Gastrocnemius medialis (tissue), 4 donors: ENCODE data around the gene DNMBP. TPM values are rescaled to one million over a fixed set of nuclear protein-coding genes. Genes with fewer than 3 reads are reported as not detected.
A peak's percentile ranks its signal among the peaks of the same experiment; 100 is the strongest.

Source experiments
- ATAC-seq, 2 donors: fragments of 150-250 bp; one replicate each; pipeline ENCODE4 v1.9.1; 2016
- DNase-seq, 2 donors: peaks; one replicate each; pipeline ENCODE4 v3.0.0-alpha.2; 2019
- H3K27ac ChIP-seq, 4 donors: fragments of 200-600 bp; sonication (generic); 1 replicate in 1 of 4; 2 replicates in 3 of 4; pipeline ENCODE4 v1.5.1; 2016 to 2018; ENCODE audit warnings: mild to moderate bottlenecking in 2 of 4, moderate library complexity in 1 of 4
- H3K27me3 ChIP-seq, 3 donors: fragments of 200-600 bp; sonication (generic) in 2 of 3; 1 replicate in 1 of 3; 2 replicates in 2 of 3; pipeline versions ENCODE4 v1.5.1 to v1.6.0; 2016 to 2019; ENCODE audit warnings: mild to moderate bottlenecking in 1 of 3, moderate library complexity in 1 of 3
- H3K36me3 ChIP-seq, 2 donors: fragments of 200-600 bp; sonication (generic) in 1 of 2; one replicate each; pipeline ENCODE4 v1.5.1; 2017 to 2018
- H3K4me1 ChIP-seq, 2 donors: fragments of 200-600 bp; sonication (generic) in 1 of 2; one replicate each; pipeline ENCODE4 v1.5.1; 2016 to 2017; ENCODE audit warnings: mild to moderate bottlenecking in 2 of 2
- H3K4me3 ChIP-seq, 4 donors: fragments of 200-600 bp; sonication (generic) in 3 of 4; 1 replicate in 1 of 4; 2 replicates in 3 of 4; pipeline ENCODE4 v1.5.1; 2016 to 2019; ENCODE audit warnings: mild to moderate bottlenecking in 2 of 4
- H3K9me3 ChIP-seq, 3 donors: fragments of 200-600 bp; sonication (generic) in 2 of 3; 1 replicate in 1 of 3; 2 replicates in 2 of 3; pipeline ENCODE4 v1.5.1; 2016 to 2019
- POLR2A ChIP-seq, 2 donors: fragments of 450-650 bp; IDR thresholded peaks; one replicate each; pipeline ENCODE4 v1.6.1; 2017; ENCODE audit warnings: antibody characterized with exemption in 2 of 2, mild to moderate bottlenecking in 2 of 2, moderate library complexity in 2 of 2
- in situ Hi-C, 4 donors: fragments of 200-750 bp; cut with MboI; loops; one replicate each; pipeline versions ENCODE4 v1.15.0 to v1.8.0; 2017; ENCODE audit warnings: low sequenced_read_pairs in 4 of 4
- intact Hi-C: fragments of 100-400 bp; cut with DNase I; formaldehyde crosslinking; loops from one replicate; pipeline ENCODE4 v1.15.1; 2023; ENCODE audit warnings: low total_unique reads
- total RNA-seq, 4 donors: library from RNA; depleted of rRNA; stranded (reverse); fragments of >200 nt; gene quantifications; one replicate each; pipeline versions ENCODE4 v1.1.0 to v1.2.3, GENCODE V29; 2016
- TF ChIP-seq, protein P1 (sequence below), 5 experiments: fragments of 450-650 bp in 3 of 5; fragments of 200-600 bp in 2 of 5; sonication (generic) in 2 of 5; IDR thresholded peaks in 4 of 5; conservative IDR thresholded peaks in 1 of 5; 1 replicate in 4 of 5; 2 replicates in 1 of 5; pipeline ENCODE4 v1.5.1; 2016 to 2019; ENCODE audit warnings: antibody characterized with exemption in 5 of 5, mild to moderate bottlenecking in 3 of 5, moderate library complexity in 3 of 5

Gene DNMBP
- total RNA-seq, 4 donors from 2014 or later: 9.5 to 22.5 (median 15.0) TPM

GRCh38 chr10:99996671-99997648, 12.8 kb downstream of the DNMBP start:
- peaks cover 65 to 72% of the 10 kb centered on the region in 2 donors for H3K4me1 ChIP-seq
- no peak for TF ChIP-seq POLR2A (IDR thresholded peaks at IDR 0.05)
- TF ChIP-seq, protein P1, sequence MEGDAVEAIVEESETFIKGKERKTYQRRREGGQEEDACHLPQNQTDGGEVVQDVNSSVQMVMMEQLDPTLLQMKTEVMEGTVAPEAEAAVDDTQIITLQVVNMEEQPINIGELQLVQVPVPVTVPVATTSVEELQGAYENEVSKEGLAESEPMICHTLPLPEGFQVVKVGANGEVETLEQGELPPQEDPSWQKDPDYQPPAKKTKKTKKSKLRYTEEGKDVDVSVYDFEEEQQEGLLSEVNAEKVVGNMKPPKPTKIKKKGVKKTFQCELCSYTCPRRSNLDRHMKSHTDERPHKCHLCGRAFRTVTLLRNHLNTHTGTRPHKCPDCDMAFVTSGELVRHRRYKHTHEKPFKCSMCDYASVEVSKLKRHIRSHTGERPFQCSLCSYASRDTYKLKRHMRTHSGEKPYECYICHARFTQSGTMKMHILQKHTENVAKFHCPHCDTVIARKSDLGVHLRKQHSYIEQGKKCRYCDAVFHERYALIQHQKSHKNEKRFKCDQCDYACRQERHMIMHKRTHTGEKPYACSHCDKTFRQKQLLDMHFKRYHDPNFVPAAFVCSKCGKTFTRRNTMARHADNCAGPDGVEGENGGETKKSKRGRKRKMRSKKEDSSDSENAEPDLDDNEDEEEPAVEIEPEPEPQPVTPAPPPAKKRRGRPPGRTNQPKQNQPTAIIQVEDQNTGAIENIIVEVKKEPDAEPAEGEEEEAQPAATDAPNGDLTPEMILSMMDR (IDR thresholded peaks at IDR 0.05 in 4 of 5, conservative IDR thresholded peaks at IDR 0.05 in 1 of 5): no peak
- peak; percentile 10 to 50 for DNase-seq
- no peaks in the 10 kb centered on the region for H3K9me3 ChIP-seq
- peak overlapping the region; percentile 78 to 84 (median 80) for H3K27ac ChIP-seq
- H3K36me3 ChIP-seq: no peaks in the 10 kb centered on the region
- no peaks in the 10 kb centered on the region for H3K27me3 ChIP-seq
- no peak overlapping the region for H3K4me3 ChIP-seq
- in situ Hi-C loops: no loop called here
- peak; percentile 86 to 90 for ATAC-seq
- intact Hi-C loops: loop anchor here (5.0 kb wide), 1 partner anchor 255 kb away; no protein-coding TSS in a partner anchor

DNA sequence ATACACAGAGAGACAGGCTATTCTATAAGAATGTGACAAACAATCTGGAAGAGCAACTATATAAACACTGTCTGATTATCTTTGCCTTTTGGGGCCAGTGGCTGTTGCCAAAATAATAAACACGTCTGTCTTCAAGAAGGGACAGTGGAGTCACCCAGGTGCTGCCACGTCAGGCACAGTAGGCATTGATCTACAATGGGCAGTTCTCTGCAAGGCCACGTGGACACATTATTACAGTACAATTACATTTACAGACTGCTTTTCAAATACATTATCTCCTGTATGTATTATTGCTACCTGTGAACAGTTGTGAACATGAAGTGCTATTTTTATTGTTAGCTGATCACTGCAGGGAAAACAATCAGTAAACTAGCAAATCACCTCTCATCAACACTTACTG, 14.0 kb downstream of the DNMBP start:
- Histone ChIP-seq H3K36me3 (no peaks in the 10 kb centered on the region), H3K4me1 (peaks cover 60 to 68% of the 10 kb centered on the region in 2 donors), H3K27me3 (no peaks in the 10 kb centered on the region), H3K4me3 (no peak overlapping the region), H3K27ac (peak overlapping the region; percentile 78 to 84 (median 80)), H3K9me3 (no peaks in the 10 kb centered on the region)
- in situ Hi-C loops: no loop called here
- DNase-seq: no peak
- TF ChIP-seq, protein P1 (IDR thresholded peaks at IDR 0.05 in 4 of 5, conservative IDR thresholded peaks at IDR 0.05 in 1 of 5): no peak
- TF ChIP-seq POLR2A (IDR thresholded peaks at IDR 0.05): no peak
- no peak for ATAC-seq
- intact Hi-C loops: loop anchor here (5.0 kb wide), 1 partner anchor 253 kb away; no protein-coding TSS in a partner anchor

- DNase-seq (no peak), ATAC-seq (no peak)
- H3K4me3 ChIP-seq: no peak overlapping the region
- H3K36me3 ChIP-seq: no peaks in the 10 kb centered on the region
- no peaks in the 10 kb centered on the region for H3K27me3 ChIP-seq
- H3K9me3 ChIP-seq: no peaks in the 10 kb centered on the region
- H3K27ac ChIP-seq: peak overlapping the region in 3 of 4 donors; percentile 79 to 84 (median 82)
- intact Hi-C loops: loop anchor here (5.0 kb wide), 1 partner anchor 253 kb away; no protein-coding TSS in a partner anchor
- peaks cover 57 to 64% of the 10 kb centered on the region in 2 donors for H3K4me1 ChIP-seq
- in situ Hi-C loops: no loop called here
- TF ChIP-seq, protein P1 (IDR thresholded peaks at IDR 0.05 in 4 of 5, conservative IDR thresholded peaks at IDR 0.05 in 1 of 5): no peak
- TF ChIP-seq POLR2A (IDR thresholded peaks at IDR 0.05): no peak
Observed at GRCh38 chr10:99995269-99995668, 14.5 kb downstream of the DNMBP start.

DNA sequence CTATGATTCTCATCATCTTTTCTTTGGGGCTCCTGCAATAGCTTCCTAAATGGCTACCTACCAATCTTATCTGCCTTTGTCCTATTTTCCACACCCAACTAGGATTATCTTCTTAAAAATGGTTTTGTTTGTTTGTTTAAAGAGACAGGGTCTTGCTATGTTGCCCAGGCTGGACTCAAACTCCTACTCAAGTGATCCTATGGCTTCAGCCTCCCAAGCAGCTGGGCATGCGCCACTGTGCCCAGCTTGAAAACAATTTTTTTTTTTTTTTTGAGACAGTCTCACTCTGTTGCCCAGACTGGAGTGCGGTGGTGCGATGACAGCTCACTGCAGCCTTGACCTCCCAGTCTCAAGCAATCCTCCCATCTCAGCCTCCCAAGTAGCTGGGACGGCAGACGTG, 14.9 kb downstream of the DNMBP start:
- peak overlapping the region; percentile 3 to 54 (median 24) for H3K27ac ChIP-seq
- H3K9me3 ChIP-seq: no peaks in the 10 kb centered on the region
- in situ Hi-C loops (no loop called here), intact Hi-C loops (loop anchor here (5.0 kb wide), 1 partner anchor 252 kb away; no protein-coding TSS in a partner anchor)
- TF ChIP-seq, protein P1 (IDR thresholded peaks at IDR 0.05 in 4 of 5, conservative IDR thresholded peaks at IDR 0.05 in 1 of 5): no peak
- TF ChIP-seq POLR2A (IDR thresholded peaks at IDR 0.05): no peak
- ATAC-seq: no peak
- DNase-seq: no peak
- H3K36me3 ChIP-seq: no peaks in the 10 kb centered on the region
- peaks cover 52 to 59% of the 10 kb centered on the region in 2 donors for H3K4me1 ChIP-seq
- no peak overlapping the region for H3K4me3 ChIP-seq
- H3K27me3 ChIP-seq: no peaks in the 10 kb centered on the region
